Muscle of back (tissue), 11 donors: ENCODE data around the gene CELF2. TPM values are rescaled to one million over a fixed set of nuclear protein-coding genes. Genes with fewer than 3 reads are reported as not detected.
A peak's percentile ranks its signal among the peaks of the same experiment; 100 is the strongest.

Source experiments
- DNase-seq, 3 donors: peaks; one replicate each; pipeline versions ENCODE4 v3.0.0 to v3.0.0-alpha.2; 2013
- polyA plus RNA-seq, 10 donors: library from polyadenylated mRNA; unstranded; fragments of 120-200 nt; gene quantifications; one replicate each; pipeline ENCODE4 v1.2.1, GENCODE V29; 2013; ENCODE audit not compliant: insufficient read length in 10 of 10

The CELF2 gene
- polyA plus RNA-seq, 10 donors = 56.5 to 83.2 (median 67.5) TPM

- no peak for DNase-seq
Observed at GRCh38 chr10:11020548-11020942, 2.9 kb downstream of the CELF2 start.

DNA sequence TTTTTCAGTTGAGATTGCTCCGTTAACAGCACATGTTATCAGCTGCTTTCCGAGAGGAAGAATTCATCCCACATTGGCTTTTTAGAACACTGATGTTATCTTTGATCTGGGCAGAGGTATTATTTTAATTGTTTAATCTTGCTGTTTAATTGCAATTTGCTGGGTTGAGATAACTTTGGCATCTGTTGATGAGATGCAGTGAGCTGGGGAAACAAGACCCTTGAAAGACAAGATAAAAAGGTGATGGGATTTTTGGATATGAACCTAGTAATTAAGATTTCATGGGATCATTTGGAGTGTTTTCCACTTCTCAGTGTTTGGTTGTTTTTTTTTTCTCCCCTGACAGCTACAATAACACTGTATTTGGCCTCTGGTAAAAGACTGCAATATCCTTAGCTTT lies 4.5 kb downstream of the CELF2 start:
- no peak for DNase-seq

DNA sequence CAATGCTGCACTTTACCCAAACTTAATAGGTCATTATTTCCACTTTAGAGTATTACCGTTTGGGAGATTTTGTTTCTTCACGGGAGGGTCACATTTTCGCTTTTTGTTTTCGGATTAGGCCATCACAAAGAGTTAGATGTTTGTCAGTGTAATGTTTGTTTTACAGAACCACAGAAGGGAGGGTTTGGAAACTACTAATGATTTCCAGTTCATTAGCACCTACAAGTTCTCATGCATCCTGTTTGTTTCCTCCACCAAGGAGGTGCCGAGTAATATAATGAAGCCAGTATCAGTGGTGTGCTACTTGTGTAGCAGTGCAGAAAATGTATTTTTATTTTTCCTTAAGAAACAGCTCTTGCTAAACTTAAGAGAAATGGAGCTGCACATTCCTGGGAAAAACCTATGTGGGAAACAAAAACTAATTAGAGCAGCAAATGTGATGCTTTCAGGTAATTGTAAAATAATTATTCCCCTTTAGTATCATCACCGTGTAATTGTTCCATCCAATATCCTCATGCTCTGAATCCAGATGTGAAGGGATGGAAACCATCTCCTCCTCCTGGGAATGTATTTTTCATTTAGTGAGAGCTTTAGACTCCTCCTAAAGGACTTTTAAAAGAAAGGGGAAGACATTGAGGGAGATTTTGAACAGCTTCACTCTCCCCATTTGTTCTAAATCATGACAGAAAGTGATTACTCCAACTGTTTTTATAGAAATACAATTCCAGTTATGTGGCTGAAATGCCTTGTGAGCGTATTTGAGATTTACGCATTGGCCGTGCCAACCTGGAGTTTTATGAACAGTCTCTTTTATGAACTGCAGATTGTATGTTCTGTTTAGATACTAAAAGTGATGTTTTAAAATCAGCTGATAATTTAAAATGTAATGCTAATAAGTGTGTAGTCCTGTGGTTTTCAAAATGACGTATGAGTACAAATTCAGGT lies 5.6 kb downstream of the CELF2 start:
- peak in 1 of 3 donors; percentile 68 for DNase-seq

DNA sequence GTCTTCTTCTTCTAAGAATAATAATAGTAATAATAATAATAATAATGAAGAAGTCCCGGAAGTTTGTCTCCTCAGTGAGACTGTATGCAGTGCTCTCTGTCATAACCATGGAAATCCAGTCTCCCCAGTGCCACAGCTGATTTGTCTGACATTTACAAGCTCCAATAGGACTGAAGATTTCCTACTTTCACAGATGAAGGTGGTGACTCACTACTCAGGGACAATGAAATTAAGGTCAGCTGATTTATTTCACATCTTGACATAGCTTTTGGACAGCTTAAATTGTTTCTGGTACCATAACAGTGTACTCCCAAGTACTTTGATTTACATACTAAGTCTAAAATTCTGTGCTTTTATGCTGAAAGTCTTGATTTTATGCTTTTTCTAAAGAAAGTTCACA lies 6.9 kb downstream of the CELF2 start:
- DNase-seq = no peak

- DNase-seq = no peak
Observed at GRCh38 chr10:11025978-11026377, 8.3 kb downstream of the CELF2 start.

DNA sequence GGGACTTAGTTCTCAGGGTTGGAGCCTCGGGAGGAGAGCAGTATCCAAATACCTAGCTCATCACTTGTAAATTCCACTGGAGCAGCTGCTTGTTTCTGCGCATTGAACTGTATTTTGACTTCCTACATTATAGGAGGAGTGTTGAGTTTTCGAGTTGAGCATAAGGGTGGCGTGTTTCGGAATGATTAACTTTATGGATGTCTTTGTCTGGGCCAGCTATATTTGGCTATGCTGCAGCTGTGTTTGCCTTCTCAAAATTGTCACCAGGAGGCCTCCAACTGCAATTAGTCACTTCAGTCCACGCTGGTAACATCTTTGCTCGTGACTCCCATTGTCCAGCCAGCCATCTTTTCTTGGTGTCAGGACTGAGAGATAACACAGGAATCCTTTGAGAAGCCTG lies 9.1 kb downstream of the CELF2 start:
- DNase-seq = peak in 1 of 3 donors; percentile 72

- no peak for DNase-seq
Observed at GRCh38 chr10:11034762-11035161, 17.1 kb downstream of the CELF2 start.

GRCh38 chr10:11035301-11035991 lies 17.8 kb downstream of the CELF2 start:
- no peak for DNase-seq

GRCh38 chr10:11036424-11037011 lies 18.8 kb downstream of the CELF2 start:
- DNase-seq = no peak

DNA sequence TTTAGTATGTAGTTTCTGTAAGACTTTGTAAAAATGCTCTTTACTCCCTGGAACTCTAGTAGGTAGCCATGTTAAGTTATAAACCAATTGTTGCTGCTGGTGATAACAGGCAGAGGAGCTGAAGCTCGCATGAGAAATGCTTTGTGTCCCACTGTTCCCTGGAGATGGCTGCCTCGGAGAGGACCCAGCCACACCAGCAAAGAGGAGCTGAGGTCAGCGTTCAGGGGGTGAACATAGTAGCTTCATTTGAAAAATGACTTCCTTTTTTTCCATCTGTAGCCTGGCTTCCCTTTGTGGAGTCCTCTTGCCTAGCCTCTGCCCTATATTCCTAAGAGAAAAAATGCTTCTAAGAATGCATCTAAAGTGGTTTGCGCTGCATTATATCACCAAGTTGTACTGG lies 20.3 kb downstream of the CELF2 start:
- no peak for DNase-seq

GRCh38 chr10:11042357-11042756 lies 24.7 kb downstream of the CELF2 start:
- DNase-seq = no peak

DNA sequence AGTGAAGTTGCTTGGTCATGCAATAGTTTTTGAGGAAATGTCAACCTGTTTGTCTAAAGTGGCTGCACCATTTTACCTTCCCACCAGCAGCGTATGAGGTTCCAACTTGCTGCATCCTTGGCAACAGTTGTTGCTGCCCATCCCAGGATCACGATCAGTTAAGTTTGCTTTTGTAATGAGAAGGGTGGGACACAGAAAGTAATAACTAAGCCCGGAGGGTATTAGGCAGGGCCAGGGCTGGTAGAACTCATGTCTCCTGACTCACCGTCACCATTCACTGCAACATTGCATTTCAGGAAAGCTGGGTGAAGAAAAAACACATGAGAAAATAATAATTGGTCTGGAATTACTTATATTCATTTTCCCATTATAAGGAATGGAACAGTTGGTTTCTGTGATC lies 25.4 kb downstream of the CELF2 start:
- DNase-seq = no peak

- no peak for DNase-seq
Observed at GRCh38 chr10:11043446-11044127, 25.9 kb downstream of the CELF2 start.

GRCh38 chr10:11045487-11045886 lies 27.8 kb downstream of the CELF2 start:
- DNase-seq = no peak

DNA sequence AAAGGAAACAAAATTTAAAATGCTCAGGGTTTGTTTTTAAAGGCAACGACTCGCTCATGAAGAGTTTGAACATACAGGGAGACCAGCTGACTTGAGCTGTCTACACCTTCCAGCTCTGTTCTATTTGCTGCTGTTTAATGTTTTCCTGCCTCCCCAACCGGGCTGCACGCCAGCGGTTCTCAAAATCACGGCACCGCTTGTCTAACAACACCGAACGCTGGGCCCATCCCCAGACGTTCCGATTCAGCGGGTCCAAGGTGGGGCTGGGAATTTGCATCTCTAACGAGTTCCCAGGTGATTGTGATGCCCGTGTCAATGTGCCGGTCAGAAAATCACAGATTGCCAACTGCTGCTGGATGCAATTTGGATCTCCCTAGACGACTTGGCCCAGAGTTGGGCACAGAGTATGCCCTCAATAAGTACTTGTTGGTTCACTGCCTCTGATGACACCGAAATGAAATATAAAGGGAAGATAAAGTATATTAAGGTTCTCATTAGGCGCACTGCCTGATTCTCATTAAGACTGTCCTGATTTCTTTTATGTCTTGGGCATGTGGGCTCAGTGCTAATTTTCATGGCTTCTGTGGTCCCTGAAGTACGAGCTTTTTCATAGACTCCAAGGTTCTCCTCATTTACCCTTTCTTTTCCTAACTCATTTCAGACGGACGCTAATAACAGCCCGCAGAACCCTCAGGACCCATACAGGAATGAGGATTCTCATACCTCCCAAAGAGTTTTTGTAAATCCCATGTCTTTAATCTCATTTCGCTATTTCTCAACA lies 28.5 kb downstream of the CELF2 start:
- peak in 1 of 3 donors; percentile 49 for DNase-seq

DNA sequence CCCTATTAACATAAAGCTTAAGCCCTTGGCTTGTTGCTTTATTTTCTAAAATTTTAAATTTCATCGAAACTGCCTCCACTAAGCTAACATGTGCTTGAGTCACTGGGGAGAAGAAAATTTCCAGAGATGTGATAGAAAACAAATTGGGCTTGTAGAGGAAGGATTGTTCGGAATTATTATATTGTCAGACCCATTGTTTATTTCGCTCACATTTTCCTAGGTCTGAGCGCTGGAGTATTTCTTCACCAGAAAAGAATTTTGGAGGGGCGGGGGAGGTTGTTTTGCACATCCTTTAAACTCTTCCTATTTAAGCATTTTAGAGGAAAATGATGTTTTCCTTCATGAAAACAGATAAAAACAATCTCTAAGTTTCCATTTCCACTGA lies 29.1 kb downstream of the CELF2 start:
- peak; percentile 40 to 60 (median 59) for DNase-seq

DNA sequence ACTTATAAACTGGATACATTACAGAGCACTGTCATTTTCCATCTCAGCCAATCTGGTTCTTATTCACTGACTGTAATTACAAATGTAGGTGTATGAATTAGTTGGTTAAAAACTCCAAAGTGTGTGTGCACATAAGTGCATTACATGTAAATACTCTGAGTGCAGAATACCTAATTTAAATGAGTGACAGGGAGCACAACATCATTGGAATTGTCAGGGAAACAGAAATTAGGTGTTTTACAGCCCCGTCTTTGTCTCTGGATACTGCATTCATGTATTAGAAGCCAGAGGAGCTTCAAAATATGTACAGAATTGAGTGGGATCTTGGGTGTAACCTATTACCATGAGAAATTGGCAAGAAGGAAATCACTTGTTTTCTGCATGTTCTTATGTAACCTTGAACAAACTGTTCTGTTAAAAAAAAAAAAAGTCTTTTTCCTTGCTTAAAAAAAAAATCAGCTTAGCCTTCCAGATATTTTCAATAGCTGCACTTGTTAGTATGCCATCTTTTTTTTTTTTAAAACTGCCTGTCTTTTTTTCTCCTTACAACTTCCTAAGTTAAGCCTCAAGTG lies 31.1 kb downstream of the CELF2 start:
- DNase-seq = peak in 1 of 3 donors; percentile 59

- DNase-seq = no peak
Observed at GRCh38 chr10:11049806-11050205, 32.1 kb downstream of the CELF2 start.

DNA sequence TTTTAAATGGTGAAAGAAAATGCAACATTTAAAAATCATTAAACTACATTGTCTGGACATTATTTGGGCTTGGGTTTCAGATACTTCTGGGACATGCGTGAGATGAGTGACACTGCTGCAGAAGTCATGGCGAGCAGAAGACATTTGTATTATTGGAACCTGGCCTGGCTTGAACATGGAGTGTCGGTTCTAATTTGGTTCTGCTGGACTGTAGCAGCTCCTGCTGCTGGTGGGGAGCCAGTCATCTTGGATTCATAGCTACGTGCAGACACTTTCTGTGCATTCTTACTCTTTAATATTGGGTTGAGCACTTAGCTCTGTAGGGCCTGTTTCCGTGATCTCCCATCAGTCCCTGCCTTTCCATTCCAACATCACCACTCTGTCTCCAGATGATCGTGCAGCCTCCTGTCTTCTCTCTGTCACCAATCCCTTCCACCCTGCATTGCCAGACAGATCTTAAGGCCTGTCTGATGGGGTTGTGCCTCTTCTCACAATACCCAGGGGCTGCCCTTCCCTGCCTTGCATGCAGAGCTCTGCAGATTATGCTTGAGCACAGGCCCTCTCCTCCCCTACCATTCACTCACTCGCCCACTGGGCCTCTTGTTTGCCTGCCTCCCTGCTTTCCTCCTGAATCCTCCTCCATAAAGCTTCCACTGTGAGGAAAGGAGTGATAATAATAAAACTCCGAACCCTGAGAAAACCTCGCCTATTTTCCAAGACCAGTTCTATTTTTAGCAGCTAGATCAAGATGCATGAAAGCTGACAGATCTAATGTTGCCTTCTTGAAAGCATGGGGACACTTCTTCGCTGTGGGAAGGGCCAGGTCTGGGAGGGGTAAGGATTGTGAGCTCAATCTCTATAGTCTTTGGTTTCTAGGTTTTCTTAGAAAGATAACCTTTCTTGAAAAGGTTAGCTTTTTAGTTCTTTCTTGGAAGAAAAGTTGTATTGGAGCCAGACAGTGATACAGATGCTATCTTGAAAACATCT lies 32.9 kb downstream of the CELF2 start:
- DNase-seq = peak in 1 of 3 donors; percentile 44

GRCh38 chr10:11057018-11057417 lies 39.3 kb downstream of the CELF2 start:
- DNase-seq = no peak
